HG02943 (cell line): ENCODE results near the gene BLOC1S5.
"Not testable (repeated sequence)": the region's sequence is repeated elsewhere in the genome, so short reads cannot be mapped to it uniquely, and the experiment has no call there.

Experiments used
- ATAC-seq: cut with Tn5 transposase; IDR thresholded peaks from one replicate; pipeline ENCODE4 v1.9.1; 2021; ENCODE audit warnings: mild to moderate bottlenecking, low read depth, moderate library complexity; ENCODE audit not compliant: unreplicated experiment

BLOC1S5 gene

DNA sequence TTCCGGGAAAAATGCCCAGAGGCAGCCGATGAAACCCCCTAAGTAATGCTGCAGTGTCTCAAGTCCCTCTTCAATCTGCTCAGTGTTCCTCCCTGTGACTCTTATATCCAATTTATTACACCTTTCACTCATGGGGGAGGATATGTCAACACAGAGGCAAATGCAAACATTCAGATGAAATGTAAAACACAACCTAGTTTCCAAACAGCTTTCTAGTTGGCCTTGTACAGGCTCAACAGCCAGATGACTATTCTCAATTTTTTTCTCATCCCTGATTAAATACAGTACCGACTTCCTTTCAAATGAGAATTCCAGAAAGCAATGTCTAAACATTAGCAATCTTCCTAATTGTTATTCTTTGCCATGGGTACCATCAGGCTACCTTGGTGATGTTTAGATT is 65.0 kb downstream of the BLOC1S5 start:
- ATAC-seq, result no peak

DNA sequence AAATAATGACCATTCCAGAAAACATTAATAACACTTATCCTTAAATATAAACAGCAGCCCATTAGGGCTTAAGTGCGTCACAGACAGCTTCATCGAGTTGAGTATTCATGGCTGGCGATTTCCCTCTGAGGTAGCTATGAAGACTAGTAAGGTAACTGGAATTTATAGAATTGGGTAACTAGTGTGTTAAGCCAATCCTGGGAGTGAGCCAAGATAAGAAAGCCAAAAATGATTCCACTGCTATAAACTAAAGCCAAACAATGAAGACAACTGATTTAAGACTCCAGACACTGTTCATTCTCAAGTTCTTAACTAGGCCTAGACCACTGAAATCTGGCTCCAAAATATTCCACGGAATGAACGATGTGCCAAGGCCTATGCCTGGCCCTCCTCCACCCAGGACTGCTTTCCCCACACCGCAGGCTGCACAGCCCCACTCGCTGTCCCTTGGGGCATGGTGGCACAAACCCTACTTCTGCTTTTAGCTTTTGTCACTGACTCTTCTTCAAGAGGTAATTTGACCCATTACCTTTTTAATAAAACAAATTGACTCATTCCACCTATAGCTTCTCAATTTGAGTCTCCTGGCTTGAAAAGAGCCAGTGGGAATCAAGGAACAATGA is 66.0 kb downstream of the BLOC1S5 start:
- no peak for ATAC-seq

DNA sequence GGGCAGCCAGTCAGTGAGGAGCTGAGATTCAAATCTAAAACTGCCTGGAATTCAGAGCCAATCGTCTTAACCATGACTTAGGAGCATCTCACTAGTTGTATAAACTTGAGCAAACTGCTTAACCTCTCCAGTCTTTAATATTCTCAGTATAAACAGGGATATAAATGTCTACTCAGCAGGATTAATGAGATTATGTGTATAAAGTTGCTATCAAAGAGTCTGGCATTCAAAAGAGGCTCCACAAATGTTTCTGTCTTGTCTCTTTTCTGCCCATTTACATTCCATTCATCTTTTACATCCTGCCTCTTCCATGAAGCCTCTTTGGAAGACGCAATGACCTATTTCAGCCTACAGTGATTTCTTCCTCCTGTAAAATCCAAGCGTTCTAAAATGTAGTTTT is 66.9 kb downstream of the BLOC1S5 start:
- no peak for ATAC-seq

DNA sequence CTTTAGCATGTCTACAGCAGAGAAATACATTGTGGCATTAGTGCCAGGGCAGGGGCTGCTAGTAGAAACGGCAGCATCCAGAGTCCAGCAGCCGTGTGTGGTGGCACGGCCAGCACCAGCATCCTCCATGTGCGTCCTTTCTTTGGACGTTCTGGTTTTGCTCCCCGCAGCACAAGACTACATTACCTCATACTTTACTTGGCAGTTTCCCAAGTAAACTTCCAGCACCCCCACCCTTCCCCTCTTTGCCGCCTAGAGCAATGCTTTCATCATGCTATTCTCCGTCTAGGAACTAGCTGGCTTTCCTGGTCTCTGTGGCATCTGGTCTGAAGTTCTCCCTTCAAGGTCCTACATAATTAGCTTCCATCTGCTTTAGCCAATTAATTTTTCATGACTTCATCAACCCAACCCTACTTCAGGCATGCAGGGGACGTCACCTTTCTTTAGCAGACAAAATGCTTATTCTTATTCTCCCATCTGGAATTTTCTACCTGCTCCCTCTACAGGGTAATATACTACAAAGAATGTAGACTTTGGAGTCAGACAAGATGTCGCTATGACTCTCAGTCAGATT is 67.6 kb downstream of the BLOC1S5 start:
- ATAC-seq, result no peak

DNA sequence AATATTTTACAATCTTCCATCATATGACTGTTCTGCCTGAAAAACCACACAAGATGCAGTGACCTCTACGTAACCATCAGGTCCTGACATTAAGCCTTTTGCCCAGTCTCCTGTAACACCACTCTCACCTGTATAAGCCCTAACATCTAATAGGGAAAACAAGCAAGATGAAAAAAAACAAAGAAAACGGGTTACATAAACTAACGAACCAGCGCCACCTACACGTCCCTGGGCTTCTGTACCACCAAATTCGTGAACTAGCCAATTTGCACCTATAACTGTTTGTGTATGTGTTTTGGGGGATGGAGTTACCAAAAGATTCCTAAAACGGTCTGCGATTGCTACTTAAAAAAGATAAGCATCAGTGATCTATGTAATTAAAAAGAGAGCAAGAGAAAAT is 70.2 kb downstream of the BLOC1S5 start:
- ATAC-seq, result no peak

DNA sequence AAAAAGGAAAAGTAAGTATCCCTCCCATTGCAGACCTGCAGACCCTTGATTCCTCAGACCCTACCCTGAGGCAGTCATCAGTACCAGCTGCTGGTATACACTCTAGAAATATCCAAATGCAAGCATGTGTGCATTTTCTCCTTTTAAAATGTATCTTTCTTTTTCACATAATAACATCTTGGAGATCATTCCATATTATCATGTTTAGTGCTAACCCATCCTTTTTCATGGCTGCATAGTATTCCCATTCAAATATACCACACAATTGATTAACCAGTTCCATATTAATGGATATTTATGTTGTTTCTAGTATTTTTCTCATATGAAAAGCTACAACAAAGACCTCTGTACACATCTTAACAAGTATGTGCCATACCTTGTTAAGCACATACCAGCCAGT is 70.8 kb downstream of the BLOC1S5 start:
- no peak for ATAC-seq

DNA sequence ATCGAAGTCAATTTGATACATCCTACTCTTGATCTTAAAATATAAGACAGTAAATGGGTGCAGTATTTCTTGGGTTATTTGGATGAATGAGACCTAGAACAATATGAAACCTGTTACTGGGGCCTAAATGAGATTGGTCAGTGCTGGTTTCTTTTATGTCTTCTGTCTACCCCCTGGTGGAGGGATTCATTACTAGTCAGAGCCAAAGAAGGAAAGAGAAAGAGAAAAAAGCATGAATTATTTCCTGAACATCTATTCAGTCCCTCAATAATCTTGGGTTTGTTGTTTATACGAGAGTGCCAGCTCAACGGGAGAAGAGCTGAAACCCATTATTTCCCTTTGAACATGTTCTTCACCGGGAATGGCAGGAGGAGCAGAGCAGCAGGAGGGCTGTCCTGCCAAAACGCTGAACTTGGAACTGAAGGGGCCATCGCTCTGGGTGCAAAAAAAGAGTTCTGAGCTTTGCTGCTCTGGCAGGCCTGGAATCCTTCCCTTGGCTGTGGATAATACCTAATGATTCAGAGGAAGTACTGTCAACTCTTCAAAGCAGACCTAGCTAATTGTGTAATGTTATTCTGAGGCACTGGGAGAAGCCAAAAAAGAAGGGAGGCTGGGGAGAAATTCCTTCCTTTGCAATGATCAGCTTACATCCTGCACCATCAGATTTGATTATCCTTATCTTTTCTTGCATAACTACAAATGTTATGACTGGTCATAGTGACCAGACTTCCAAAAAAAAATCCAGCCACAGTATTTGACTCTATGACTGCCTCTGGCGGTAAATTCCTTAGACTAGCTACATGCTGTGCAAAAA is 72.0 kb downstream of the BLOC1S5 start:
- peak; percentile 85 for ATAC-seq

DNA sequence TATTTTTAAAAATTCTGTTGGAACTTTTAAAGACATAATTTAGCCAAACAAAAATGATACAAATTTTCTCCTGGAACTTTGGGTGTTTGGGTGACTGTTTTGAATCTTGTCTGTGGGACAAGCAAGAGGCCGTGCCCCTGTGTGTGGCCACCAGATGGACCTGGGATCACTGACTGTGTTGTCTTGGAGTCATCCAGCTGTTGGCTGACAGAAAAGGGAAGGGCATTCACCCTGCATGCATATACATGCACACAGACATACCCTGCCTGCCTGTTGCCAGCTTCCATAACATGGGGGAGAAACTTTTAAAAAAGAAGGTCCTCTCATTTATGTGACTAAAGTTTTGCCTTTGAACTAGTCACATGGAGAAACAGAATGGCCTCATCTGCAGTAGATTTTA is 72.7 kb downstream of the BLOC1S5 start:
- ATAC-seq, result no peak

DNA sequence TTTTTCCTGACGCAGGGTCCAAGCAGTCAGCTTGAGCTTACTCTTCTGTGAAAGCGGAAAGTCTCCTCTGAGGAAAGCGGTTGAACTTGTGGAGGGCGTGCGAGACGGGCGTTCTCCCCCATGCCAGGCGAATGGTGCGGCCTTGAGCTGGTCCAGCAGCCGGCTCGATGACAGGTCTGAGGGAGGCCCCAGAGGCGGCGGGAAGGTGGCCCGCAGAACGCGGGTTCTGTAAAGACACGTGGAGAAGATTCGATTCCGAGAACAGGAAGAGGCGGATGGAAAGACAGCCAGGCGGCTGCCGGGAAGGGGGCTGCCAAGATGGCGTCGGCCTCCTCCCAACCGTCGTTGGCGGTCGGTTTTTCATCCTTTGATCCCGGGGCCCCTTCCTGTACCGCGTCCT is 78.0 kb downstream of the BLOC1S5 start:
- ATAC-seq, result no peak

DNA sequence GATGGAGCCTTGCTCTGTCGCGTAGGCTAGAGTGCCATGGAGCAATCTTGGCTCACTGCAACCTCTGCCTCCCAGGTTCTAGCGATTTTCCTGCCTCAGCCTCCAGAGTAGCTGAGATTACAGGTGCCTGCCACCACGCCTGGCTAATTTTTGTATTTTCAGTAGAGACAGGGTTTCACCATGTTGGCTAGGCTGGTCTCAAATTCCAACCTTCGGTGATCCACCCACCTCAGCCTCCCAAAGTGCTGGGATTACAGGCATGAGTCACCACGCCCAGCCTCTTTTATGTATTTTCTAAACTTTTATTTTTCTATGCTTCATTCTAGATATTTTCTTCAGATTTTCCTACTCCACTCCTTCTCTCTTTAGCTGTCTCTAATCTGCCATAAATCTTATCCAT is 80.2 kb downstream of the BLOC1S5 start:
- ATAC-seq, result not testable (repeated sequence)

DNA sequence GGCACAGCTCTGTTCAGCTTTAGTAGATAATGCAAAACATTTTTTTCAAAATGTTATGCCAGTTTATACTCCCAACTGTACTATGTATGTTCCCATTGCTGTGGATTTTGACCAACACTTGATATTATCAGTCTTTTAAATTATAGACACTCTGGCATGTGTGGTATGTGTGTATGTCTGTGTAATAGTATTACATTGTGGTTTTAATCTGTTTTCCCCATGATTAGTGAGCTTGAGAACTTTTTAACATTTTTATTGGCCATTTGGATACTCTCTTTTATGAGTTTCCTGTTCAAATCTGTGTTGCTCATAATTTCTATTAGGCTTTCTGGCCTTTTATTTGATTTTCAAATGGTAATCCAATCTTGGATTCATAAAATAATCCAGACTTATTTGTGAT is 84.4 kb downstream of the BLOC1S5 start:
- ATAC-seq, result no peak

DNA sequence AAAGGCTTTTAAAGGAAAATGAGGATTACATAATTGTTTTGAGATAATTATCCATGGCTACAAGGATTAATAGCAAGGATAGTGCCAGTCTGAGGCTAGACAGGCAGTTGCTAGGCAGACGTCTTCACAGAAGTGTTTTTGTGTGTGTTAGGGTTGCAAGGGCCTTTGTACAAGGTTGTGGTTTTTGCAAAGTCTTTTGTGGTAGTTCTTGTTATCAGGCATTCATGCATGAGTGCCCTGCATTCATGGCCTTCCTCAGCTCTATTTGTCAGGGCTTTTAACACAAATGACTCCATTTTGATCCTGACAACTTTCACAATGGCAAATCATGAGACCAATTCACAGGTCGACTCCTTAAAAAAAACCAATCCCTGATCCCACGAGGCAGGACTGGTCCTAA is 85.5 kb downstream of the BLOC1S5 start:
- ATAC-seq, result no peak

DNA sequence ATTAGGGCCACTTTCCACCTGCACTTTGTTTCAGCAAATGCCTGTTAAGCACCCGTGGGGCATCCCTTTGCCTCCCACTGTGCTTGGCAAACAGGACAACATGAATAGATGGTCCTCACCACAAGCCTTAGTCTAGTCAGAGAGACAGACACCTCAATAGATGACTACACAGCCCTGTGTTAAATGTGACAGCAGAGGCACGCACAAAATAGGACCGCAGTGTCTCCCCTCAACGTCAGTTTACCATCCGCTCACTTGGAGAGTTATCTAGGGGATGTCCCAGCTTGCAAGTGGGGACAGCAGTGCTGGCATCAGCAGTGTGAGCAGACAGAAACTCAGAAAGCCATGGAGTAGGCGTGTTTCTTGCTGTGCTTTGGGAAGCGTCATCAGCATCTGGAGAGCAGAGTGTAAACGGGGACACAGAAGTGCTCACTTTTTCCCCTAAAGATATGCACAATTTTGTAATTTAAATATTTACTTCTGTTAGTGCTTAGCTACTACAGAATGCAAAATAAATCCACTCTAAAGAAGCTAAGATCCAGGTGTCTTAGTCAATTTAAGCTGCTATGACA is 87.6 kb downstream of the BLOC1S5 start:
- no peak for ATAC-seq

DNA sequence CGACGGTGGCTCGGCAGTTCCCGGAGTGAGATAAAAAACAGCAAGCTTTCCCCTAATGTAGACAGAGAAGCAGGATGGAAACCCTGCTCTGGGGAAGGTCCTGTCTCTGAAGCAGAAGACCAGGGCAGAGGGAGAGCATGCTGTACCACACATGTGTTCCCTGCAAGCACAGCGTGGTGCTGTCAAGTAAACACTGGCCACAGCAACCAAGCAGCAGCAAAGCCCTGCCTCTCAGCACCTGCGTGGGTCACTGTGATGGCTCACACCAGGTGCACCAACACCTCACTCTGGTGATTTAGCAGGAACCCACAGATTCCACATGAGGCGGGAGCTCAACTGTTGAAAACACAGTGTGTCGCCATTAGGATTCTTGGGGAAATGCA is 88.4 kb downstream of the BLOC1S5 start:
- ATAC-seq, result no peak

DNA sequence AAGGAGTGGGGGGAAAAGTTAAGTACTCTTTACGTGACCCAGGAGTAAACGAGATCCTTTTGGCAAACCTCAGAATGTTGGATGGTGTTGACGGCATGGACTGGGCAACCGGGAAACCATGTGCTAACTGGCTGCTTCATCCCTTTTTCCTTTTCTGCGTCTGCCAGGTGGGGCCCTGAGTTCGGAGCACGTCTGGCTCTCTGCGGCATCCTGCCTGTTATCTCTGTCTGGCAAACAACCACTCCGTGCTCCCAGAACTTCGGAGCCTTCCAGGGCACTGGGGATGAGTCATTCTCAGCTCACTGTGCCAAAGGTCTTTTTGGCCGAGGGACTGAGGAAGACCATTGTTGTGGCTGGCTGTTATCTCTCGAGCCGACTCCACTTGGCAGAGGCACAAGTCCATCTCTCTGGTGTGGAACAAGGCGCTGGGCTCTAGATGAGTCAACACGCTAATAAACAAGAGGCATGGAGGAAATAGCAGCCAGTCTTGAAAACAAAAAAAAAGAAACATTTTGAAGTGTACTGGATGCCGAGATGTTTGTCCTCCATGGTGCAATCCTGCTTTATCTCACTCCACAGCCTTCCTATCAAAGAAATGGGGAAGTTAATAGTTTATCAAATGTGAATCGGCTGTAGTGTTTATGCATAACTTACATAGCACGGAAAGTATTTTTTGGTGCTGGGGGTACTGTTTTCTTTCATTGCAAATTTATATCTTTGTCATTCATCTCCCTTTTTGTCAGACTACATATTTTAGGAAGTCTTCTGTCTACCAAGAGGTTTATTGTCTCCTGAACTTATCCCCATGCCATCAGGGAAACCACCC is 89.0 kb downstream of the BLOC1S5 start:
- ATAC-seq, result no peak

DNA sequence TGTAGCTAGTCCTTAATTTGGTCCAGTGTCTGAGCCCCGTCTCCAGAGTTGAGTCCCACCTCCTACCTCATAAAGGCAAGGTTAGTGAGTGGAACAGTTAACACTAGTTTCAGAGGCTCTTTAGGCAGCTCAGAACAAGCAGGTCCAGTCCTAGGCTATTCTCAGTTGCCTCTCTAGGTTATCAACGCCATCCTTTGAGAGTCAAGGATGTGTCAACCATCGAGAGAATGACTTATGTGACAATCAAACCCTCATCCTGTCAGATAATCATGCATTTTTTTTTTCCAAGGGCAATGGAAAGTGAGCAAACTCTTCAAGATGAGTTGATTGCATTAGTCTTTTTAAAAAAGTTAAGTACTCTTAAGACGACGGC is 89.6 kb downstream of the BLOC1S5 start:
- no peak for ATAC-seq

DNA sequence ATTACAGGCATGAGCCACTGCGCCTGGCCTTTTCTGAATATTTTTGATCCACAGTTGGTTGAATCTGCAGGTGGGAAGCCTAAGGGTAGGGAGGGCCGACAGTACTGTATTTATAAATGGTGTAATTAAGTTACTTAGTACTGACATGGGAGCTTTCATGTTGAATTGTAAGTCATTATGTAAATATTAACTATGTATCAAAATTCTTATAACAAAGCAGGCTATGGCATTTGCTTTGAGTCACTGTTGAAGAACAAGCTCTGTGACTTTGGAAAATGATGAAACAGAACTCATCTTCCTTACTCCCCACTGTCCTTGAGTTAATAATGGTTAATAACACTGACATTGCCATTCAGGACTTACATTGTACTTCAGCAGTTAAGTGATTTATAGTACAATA is 90.6 kb downstream of the BLOC1S5 start:
- ATAC-seq, result no peak

DNA sequence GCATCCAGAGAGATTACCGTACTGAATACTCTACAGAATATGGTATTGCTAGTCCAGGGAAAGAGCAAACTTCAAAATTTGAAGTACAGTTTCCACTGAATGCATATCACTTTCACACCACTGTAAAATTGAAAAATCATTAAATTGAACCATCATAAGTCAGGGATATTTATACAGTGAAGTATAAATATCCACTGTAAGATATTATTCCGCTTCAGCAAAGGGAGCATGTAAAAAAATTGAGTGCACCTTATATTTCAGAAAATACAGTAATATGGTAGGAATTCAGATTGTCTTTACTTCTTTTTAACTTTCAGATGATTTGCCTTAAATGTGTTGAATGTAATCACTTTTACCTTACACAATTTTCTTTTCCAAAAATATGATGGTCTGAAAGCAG is 92.7 kb downstream of the BLOC1S5 start:
- no peak for ATAC-seq

DNA sequence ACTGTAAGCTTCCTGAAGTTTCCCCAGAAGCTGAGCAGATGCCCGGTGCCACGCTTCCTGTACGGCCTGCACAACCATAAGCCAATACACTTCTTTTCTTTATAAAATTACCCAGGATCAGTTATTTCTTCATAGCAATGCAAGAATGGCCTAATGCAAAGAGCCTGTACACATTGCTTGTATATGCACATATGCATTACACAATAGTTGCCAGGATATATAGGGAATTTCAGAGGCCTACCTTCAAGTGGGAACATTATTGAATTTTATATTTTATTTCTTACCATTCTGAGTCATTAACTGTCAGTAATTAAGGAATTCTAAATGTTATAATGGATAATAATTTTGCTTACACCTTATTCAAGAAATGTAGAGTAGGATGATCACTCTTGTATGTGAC is 93.6 kb downstream of the BLOC1S5 start:
- no peak for ATAC-seq
